ENCODE measurements around the gene PRDM5. TPM values are rescaled to one million over a fixed set of nuclear protein-coding genes. Genes with fewer than 3 reads are reported as not detected.

Gene PRDM5
- total RNA-seq, 4 donors from 2014 or later: 37.6 to 96.6 (median 52.6) TPM

GRCh38 chr4:120809518-120809917, 113.0 kb downstream of the PRDM5 start:
- no peaks in the 10 kb centered on the region for H3K27me3 ChIP-seq
- DNase-seq: no peak
- H3K4me3 ChIP-seq: no peak overlapping the region
- no peak for TF ChIP-seq POLR2A (IDR thresholded peaks at IDR 0.05)
- TF ChIP-seq, protein P1, sequence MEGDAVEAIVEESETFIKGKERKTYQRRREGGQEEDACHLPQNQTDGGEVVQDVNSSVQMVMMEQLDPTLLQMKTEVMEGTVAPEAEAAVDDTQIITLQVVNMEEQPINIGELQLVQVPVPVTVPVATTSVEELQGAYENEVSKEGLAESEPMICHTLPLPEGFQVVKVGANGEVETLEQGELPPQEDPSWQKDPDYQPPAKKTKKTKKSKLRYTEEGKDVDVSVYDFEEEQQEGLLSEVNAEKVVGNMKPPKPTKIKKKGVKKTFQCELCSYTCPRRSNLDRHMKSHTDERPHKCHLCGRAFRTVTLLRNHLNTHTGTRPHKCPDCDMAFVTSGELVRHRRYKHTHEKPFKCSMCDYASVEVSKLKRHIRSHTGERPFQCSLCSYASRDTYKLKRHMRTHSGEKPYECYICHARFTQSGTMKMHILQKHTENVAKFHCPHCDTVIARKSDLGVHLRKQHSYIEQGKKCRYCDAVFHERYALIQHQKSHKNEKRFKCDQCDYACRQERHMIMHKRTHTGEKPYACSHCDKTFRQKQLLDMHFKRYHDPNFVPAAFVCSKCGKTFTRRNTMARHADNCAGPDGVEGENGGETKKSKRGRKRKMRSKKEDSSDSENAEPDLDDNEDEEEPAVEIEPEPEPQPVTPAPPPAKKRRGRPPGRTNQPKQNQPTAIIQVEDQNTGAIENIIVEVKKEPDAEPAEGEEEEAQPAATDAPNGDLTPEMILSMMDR (IDR thresholded peaks at IDR 0.05): no peak
- H3K36me3 ChIP-seq: no peaks in the 10 kb centered on the region
- no peak overlapping the region for H3K27ac ChIP-seq
- intact Hi-C loops (cut with DNase I; ENCODE audit: low total_unique reads): no loop called here
- H3K4me1 ChIP-seq: no peaks in the 10 kb centered on the region
- peaks cover 0 to 3% of the 10 kb centered on the region in 2 donors for H3K9me3 ChIP-seq

DNA sequence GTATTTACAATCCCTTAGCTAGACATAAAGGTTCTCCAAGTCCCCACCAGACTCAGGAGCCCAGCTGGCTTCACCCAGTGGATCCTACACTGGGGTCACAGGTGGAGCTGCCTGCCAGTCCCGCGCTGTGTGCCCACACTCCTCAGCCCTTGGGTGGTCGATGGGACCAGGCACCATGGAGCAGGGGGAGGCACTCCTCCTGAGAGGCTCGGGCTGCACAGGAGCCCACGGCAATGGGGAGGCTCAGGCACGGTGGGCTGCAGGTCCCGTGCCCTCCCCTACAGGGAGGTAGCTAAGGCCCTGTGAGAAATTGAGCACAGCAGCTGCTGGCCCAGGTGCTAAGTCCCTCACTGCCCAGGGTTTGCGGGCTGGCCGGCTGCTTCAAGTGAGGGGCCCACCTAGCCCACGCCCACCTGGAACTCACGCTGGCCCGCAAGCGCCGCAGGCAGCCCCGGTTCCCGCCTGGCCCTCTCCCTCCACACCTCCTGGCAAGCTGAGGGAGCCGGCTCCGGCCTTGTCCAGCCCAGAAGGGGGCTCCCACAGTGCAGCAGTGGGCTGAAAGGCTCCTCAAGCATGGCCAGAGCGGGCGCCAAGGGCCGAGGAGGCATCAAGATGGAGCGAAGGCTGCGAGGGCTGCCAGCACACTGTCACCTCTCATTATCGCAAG, 113.9 kb downstream of the PRDM5 start:
- intact Hi-C loops (cut with DNase I; ENCODE audit: low total_unique reads): no loop called here

GRCh38 chr4:120801137-120801758, 121.3 kb downstream of the PRDM5 start:
- no peak for TF ChIP-seq POLR2A (IDR thresholded peaks at IDR 0.05)
- TF ChIP-seq, protein P1 (IDR thresholded peaks at IDR 0.05): no peak
- no peaks in the 10 kb centered on the region for H3K27me3 ChIP-seq
- H3K9me3 ChIP-seq: peaks cover 0 to 2% of the 10 kb centered on the region in 2 donors
- H3K36me3 ChIP-seq: peaks cover 0 to 3% of the 10 kb centered on the region in 2 donors
- H3K4me3 ChIP-seq: no peak overlapping the region
- H3K27ac ChIP-seq: no peak overlapping the region
- DNase-seq: peak in 1 of 2 donors; percentile 20
- intact Hi-C loops (cut with DNase I; ENCODE audit: low total_unique reads): no loop called here
- no peaks in the 10 kb centered on the region for H3K4me1 ChIP-seq

More for the DNA sequence above, 113.9 kb downstream of the PRDM5 start:
- no peak overlapping the region for H3K4me3 ChIP-seq
- no peaks in the 10 kb centered on the region for H3K36me3 ChIP-seq
- no peak overlapping the region for H3K27ac ChIP-seq
- no peak for DNase-seq
- TF ChIP-seq, protein P1 (IDR thresholded peaks at IDR 0.05): no peak
- no peak for TF ChIP-seq POLR2A (IDR thresholded peaks at IDR 0.05)
- H3K9me3 ChIP-seq: peaks cover 0 to 3% of the 10 kb centered on the region in 2 donors
- no peaks in the 10 kb centered on the region for H3K4me1 ChIP-seq
- no peaks in the 10 kb centered on the region for H3K27me3 ChIP-seq

- Histone ChIP-seq H3K4me3 (no peak overlapping the region), H3K9me3 (no peaks in the 10 kb centered on the region), H3K36me3 (peaks cover 0 to 3% of the 10 kb centered on the region in 2 donors), H3K27ac (no peak overlapping the region), H3K4me1 (no peaks in the 10 kb centered on the region), H3K27me3 (no peaks in the 10 kb centered on the region)
- intact Hi-C loops (cut with DNase I; ENCODE audit: low total_unique reads): no loop called here
- DNase-seq: no peak
- TF ChIP-seq, protein P1 (IDR thresholded peaks at IDR 0.05): no peak
- TF ChIP-seq POLR2A (IDR thresholded peaks at IDR 0.05): no peak
These were observed 124.0 kb downstream of the PRDM5 start for GRCh38 chr4:120798570-120798969.

- Histone ChIP-seq H3K36me3 (peaks cover 0 to 3% of the 10 kb centered on the region in 2 donors), H3K4me1 (no peaks in the 10 kb centered on the region), H3K4me3 (no peak overlapping the region), H3K9me3 (no peaks in the 10 kb centered on the region), H3K27me3 (no peaks in the 10 kb centered on the region), H3K27ac (no peak overlapping the region)
- intact Hi-C loops (cut with DNase I; ENCODE audit: low total_unique reads): no loop called here
- DNase-seq: no peak
- no peak for TF ChIP-seq POLR2A (IDR thresholded peaks at IDR 0.05)
- TF ChIP-seq, protein P1 (IDR thresholded peaks at IDR 0.05): no peak
These were observed 126.3 kb downstream of the PRDM5 start for GRCh38 chr4:120796271-120796670.
